ENCODE measurements around the gene CENPB. TPM values are rescaled to one million over a fixed set of nuclear protein-coding genes. Genes with fewer than 3 reads are reported as not detected.

CENPB gene
- total and polyA plus RNA-seq, 10 of the 15 experiments (the other 5 are each of a cell fraction or from before 2014, with no cell fraction given) = 0.16 to 71.2 (median 14.0) TPM

DNA sequence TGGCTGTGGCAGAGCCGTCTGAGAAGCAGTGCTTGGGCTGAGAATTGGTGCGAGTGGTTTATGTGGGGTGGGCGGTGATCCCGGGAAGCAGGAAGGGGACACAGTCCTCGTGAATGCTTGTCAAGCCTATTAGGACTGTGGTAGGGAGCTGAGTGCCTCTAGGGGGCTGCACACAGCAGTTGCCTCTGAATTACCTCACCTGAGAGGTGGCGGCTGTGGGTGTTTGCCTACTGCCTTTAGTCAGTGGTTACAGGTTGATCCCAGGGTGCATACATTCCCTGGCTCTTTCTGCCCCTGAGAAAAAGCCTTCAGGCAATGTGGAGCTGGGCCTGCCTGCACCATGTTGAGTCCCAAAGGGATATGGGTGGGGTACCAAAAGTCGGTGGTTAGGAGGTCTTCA lies 39.0 kb upstream of the CENPB start:
- Histone ChIP-seq H3K4me3 (no peak overlapping the region), H3K4me2 (ENCODE audit: control insufficient read depth, insufficient read depth) (no peak overlapping the region), H3K27me3 (replicated peaks in 1 of 2; ENCODE audit: control insufficient read depth in 2 of 2, insufficient read depth in 2 of 2, low read length in 1 of 2) (no peaks in the 10 kb centered on the region), H2AFZ (ENCODE audit: control insufficient read depth, low read depth, low read length) (no peak overlapping the region), H3K9me3 (replicated peaks; ENCODE audit: control insufficient read depth, insufficient read depth, low read length) (no peaks in the 10 kb centered on the region), H3K9ac (ENCODE audit: control insufficient read depth, insufficient read depth, low read length) (no peak overlapping the region), H4K20me1 (ENCODE audit: control insufficient read depth, insufficient read depth) (no peaks in the 10 kb centered on the region), H3K36me3 (ENCODE audit: control insufficient read depth in 2 of 2, insufficient read depth in 2 of 2, low read length in 1 of 2) (peaks cover 5 to 9% of the 10 kb centered on the region in 2 experiments), H3K27ac (ENCODE audit: control insufficient read depth, insufficient read depth) (no peak overlapping the region), H3K4me1 (ENCODE audit: control insufficient read depth, insufficient read depth, low read length) (no peaks in the 10 kb centered on the region; the same call in 1 of the 2 replicates), H3K79me2 (ENCODE audit: control insufficient read depth, insufficient read depth, low read length) (peaks cover 7% of the 10 kb centered on the region)
- ChIA-PET RAD21 (ENCODE audit: unreplicated experiment) (no interaction called here), SMC1A (ENCODE audit: uncharacterized antibody, unreplicated experiment) (interaction anchor here (0.8 kb wide), 1 partner anchor 184 kb away, joined by 3 read pairs; no protein-coding TSS in a partner anchor), POLR2A (interaction anchor here (0.6 kb wide), 1 partner anchor 68 kb away, joined by 4 read pairs; no protein-coding TSS in a partner anchor), CTCF (interaction anchor here (0.8 to 2.9 kb wide), 3 partner anchors 29 to 39 kb away, joined by 4 to 12 read pairs (median 8); partner anchors contain the start of gene CENPB)
- 79% methylated on average over 7 of the region's 7 CpGs for WGBS (ENCODE audit: insufficient coverage, insufficient replicate concordance, low lambda C conversion rate, missing lambda C conversion rate)
- TF ChIP-seq, protein P1, sequence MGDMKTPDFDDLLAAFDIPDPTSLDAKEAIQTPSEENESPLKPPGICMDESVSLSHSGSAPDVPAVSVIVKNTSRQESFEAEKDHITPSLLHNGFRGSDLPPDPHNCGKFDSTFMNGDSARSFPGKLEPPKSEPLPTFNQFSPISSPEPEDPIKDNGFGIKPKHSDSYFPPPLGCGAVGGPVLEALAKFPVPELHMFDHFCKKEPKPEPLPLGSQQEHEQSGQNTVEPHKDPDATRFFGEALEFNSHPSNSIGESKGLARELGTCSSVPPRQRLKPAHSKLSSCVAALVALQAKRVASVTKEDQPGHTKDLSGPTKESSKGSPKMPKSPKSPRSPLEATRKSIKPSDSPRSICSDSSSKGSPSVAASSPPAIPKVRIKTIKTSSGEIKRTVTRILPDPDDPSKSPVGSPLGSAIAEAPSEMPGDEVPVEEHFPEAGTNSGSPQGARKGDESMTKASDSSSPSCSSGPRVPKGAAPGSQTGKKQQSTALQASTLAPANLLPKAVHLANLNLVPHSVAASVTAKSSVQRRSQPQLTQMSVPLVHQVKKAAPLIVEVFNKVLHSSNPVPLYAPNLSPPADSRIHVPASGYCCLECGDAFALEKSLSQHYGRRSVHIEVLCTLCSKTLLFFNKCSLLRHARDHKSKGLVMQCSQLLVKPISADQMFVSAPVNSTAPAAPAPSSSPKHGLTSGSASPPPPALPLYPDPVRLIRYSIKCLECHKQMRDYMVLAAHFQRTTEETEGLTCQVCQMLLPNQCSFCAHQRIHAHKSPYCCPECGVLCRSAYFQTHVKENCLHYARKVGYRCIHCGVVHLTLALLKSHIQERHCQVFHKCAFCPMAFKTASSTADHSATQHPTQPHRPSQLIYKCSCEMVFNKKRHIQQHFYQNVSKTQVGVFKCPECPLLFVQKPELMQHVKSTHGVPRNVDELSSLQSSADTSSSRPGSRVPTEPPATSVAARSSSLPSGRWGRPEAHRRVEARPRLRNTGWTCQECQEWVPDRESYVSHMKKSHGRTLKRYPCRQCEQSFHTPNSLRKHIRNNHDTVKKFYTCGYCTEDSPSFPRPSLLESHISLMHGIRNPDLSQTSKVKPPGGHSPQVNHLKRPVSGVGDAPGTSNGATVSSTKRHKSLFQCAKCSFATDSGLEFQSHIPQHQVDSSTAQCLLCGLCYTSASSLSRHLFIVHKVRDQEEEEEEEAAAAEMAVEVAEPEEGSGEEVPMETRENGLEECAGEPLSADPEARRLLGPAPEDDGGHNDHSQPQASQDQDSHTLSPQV (IDR thresholded peaks at IDR 0.05) = no peak
- TF ChIP-seq ZBED1 (IDR thresholded peaks at IDR 0.05; ENCODE audit: borderline replicate concordance) (no peak), NR2C2 (IDR thresholded peaks at IDR 0.05; ENCODE audit: borderline replicate concordance, control insufficient read depth, insufficient read length, low read depth) (no peak), MYC (IDR thresholded peaks at IDR 0.05; ENCODE audit: insufficient read depth, insufficient read length, insufficient replicate concordance, low read length, severe bottlenecking) (no peak), KLF5 (IDR thresholded peaks at IDR 0.05; ENCODE audit: partially characterized antibody) (no peak), ZNF274 (IDR thresholded peaks at IDR 0.05; ENCODE audit: insufficient read depth, insufficient read length) (no peak), NFXL1 (IDR thresholded peaks at IDR 0.05; ENCODE audit: borderline replicate concordance) (no peak), SMAD5 (IDR thresholded peaks at IDR 0.05; ENCODE audit: low read depth) (no peak), PML (IDR thresholded peaks at IDR 0.05; ENCODE audit: low read length) (no peak), MTA3 (IDR thresholded peaks at IDR 0.05; ENCODE audit: borderline replicate concordance, low read length) (no peak), ZNF384 (IDR thresholded peaks at IDR 0.05; ENCODE audit: borderline replicate concordance, low read depth, low read length) (no peak), RELA (IDR thresholded peaks at IDR 0.05; ENCODE audit: borderline replicate concordance, partially characterized antibody) (no peak), RB1 (IDR thresholded peaks at IDR 0.05; ENCODE audit: borderline replicate concordance) (no peak), IKZF1 (conservative IDR thresholded peaks at IDR 0.05) (no peak)
- TF ChIP-seq, protein P2, sequence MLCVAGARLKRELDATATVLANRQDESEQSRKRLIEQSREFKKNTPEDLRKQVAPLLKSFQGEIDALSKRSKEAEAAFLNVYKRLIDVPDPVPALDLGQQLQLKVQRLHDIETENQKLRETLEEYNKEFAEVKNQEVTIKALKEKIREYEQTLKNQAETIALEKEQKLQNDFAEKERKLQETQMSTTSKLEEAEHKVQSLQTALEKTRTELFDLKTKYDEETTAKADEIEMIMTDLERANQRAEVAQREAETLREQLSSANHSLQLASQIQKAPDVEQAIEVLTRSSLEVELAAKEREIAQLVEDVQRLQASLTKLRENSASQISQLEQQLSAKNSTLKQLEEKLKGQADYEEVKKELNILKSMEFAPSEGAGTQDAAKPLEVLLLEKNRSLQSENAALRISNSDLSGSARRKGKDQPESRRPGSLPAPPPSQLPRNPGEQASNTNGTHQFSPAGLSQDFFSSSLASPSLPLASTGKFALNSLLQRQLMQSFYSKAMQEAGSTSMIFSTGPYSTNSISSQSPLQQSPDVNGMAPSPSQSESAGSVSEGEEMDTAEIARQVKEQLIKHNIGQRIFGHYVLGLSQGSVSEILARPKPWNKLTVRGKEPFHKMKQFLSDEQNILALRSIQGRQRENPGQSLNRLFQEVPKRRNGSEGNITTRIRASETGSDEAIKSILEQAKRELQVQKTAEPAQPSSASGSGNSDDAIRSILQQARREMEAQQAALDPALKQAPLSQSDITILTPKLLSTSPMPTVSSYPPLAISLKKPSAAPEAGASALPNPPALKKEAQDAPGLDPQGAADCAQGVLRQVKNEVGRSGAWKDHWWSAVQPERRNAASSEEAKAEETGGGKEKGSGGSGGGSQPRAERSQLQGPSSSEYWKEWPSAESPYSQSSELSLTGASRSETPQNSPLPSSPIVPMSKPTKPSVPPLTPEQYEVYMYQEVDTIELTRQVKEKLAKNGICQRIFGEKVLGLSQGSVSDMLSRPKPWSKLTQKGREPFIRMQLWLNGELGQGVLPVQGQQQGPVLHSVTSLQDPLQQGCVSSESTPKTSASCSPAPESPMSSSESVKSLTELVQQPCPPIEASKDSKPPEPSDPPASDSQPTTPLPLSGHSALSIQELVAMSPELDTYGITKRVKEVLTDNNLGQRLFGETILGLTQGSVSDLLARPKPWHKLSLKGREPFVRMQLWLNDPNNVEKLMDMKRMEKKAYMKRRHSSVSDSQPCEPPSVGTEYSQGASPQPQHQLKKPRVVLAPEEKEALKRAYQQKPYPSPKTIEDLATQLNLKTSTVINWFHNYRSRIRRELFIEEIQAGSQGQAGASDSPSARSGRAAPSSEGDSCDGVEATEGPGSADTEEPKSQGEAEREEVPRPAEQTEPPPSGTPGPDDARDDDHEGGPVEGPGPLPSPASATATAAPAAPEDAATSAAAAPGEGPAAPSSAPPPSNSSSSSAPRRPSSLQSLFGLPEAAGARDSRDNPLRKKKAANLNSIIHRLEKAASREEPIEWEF (IDR thresholded peaks at IDR 0.05; ENCODE audit: insufficient replicate concordance, low read depth, low read length) = no peak
- DNase-seq (ENCODE audit: low read depth, low spot score) = no peak
- no TSS peak for BruUV-seq (replicated peaks)
- no peak for ATAC-seq
- in situ Hi-C loops (cut with MboI) (no loop called here), intact Hi-C loops (cut with micrococcal nuclease; ENCODE audit: unreplicated experiment) (no loop called here)
- no peak for FAIRE-seq
